AG04450 (cell line): Measurements from ENCODE around the gene TRIM8. TPM values are rescaled to one million over a fixed set of nuclear protein-coding genes. Genes with fewer than 3 reads are reported as not detected.
"Not testable (repeated sequence)": the region's sequence is repeated elsewhere in the genome, so short reads cannot be mapped to it uniquely, and the experiment has no call there.

Source experiments
- CTCF ChIA-PET: fragments of 300-600, 350-600 bp; formaldehyde crosslinking; extraction: SDS; loops from one replicate; lab custom pipeline; 2022; ENCODE audit warnings: antibody characterized with exemption, inconsistent platforms; lab: Charles Lee
- POLR2A ChIA-PET: fragments of 350-600 bp; formaldehyde crosslinking; extraction: SDS; loops from one replicate; lab custom pipeline; 2021; ENCODE audit warnings: antibody characterized with exemption, inconsistent platforms; lab: Yijun Ruan, JAX
- DNase-seq: peaks from one replicate; pipeline ENCODE4 v3.0.0-alpha.2; 2011; ENCODE audit warnings: low read depth, low spot score
- H3K27ac ChIP-seq: one replicate; pipeline ENCODE4 v1.5.1; 2012; ENCODE audit warnings: low read depth, low read length, control low read depth
- H3K27me3 ChIP-seq: one replicate; pipeline ENCODE4 v1.6.0; 2012; ENCODE audit warnings: low read length; ENCODE audit not compliant: control insufficient read depth, insufficient read depth
- H3K4me3 ChIP-seq: 2 replicates; pipeline ENCODE4 v1.5.1; 2011; ENCODE audit warnings: mild to moderate bottlenecking, low read depth, low read length, control low read depth
- H3K9me3 ChIP-seq: 2 replicates; pipeline ENCODE4 v1.5.1; 2012; ENCODE audit warnings: low read length; ENCODE audit not compliant: control insufficient read depth, insufficient read depth
- polyA plus RNA-seq: library from polyadenylated mRNA; depleted of rRNA; stranded (reverse); fragments of >200 nt; gene quantifications from 2 replicates; pipeline ENCODE4 v1.2.3, GENCODE V29; 2011
- TF ChIP-seq, protein P1 (sequence below): IDR thresholded peaks from 2 replicates; pipeline ENCODE4 v1.5.1; 2011; ENCODE audit warnings: low read depth, low read length, control low read depth, inconsistent platforms

TRIM8 gene
- polyA plus RNA-seq, 1 experiment = 66.8 TPM

DNA sequence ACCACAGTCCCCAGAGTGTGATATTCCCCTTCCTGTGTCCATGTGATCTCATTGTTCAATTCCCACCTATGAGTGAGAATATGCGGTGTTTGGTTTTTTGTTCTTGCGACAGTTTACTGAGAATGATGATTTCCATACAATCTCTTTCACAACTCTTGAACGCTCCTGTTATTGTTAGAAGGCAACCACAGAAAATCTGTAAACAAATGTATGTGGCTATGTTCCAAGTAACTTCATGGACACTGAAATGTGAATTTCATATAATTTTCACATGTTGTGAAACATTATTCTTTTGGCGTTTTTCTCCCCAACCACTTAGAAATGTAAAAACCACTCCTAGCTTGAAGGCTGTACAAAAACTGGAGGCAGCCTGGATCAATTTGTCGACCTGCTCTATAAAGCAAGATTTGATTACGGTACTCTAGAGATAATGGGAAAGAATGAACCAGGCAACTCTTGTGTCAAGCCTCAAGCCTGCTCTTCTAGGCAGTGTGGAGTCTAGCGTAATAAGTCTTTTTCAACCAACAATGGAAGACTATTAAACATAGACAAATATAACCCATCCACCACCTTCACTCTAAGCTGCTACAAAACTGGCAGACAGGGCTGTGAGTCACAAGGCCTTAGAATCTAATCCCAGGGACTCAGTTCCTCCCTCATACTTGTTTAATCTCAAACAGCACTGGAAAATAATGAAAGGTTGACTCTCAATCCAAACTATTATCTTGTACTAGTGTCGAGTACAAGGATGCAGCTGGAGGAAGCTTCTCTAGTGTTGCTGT, 47.2 kb downstream of the TRIM8 start:
- Histone ChIP-seq H3K4me3 (no peak overlapping the region), H3K9me3 (no peaks in the 10 kb centered on the region), H3K27ac (no peak overlapping the region), H3K27me3 (no peaks in the 10 kb centered on the region)
- POLR2A ChIA-PET = interaction anchor here (0.6 kb wide), 1 partner anchor 77 kb away, joined by 6 read pairs; no protein-coding TSS in a partner anchor
- TF ChIP-seq, protein P1, sequence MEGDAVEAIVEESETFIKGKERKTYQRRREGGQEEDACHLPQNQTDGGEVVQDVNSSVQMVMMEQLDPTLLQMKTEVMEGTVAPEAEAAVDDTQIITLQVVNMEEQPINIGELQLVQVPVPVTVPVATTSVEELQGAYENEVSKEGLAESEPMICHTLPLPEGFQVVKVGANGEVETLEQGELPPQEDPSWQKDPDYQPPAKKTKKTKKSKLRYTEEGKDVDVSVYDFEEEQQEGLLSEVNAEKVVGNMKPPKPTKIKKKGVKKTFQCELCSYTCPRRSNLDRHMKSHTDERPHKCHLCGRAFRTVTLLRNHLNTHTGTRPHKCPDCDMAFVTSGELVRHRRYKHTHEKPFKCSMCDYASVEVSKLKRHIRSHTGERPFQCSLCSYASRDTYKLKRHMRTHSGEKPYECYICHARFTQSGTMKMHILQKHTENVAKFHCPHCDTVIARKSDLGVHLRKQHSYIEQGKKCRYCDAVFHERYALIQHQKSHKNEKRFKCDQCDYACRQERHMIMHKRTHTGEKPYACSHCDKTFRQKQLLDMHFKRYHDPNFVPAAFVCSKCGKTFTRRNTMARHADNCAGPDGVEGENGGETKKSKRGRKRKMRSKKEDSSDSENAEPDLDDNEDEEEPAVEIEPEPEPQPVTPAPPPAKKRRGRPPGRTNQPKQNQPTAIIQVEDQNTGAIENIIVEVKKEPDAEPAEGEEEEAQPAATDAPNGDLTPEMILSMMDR = no peak
- no peak for DNase-seq
- CTCF ChIA-PET = interaction anchor here (1.0 to 2.9 kb wide), 2 partner anchors 13 to 22 kb away, joined by 3 to 21 read pairs; partner anchors contain the start of genes ARL3 and SFXN2

DNA sequence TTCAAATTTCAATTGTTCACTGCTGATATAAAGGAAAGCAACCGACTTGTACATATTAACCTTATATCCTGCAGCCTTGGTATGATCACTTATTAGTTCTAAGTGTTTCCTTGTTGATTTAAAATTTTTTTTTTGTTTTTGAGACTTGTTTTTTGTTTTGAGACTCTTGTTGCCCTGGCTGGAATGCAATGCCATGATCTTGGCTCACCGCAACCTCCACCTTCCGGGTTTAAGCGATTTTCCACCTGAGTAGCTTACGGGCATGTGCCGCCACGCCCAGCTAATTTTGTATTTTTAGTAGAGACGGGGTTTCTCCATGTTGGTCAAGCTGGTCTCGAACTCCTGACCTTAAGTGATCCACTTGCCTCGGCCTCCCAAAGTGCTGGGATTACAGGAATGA, 51.1 kb downstream of the TRIM8 start:
- H3K27me3 ChIP-seq, POLR2A ChIA-PET, H3K9me3 ChIP-seq, H3K27ac ChIP-seq, H3K4me3 ChIP-seq, CTCF ChIA-PET, DNase-seq: not testable (repeated sequence)

DNA sequence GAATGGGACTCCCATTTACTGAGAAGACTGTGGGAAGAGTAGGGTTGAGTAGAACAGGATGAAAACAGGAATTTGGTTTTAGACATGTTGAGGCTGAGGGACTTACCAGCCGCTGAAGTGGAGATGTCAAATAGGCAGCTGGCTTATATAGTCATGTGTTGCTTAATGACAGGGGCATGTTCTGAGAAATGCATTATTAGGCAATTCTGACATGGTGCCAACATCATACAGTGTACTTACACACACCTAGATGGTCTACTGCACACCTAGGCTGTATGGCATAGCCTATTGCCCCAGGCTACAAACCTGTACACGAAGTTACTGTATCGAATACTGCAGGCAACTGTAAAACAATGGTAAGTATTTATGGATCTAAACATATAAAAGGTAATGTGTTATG, 52.5 kb downstream of the TRIM8 start:
- Histone ChIP-seq H3K4me3 (no peak overlapping the region), H3K9me3 (no peaks in the 10 kb centered on the region), H3K27ac (no peak overlapping the region), H3K27me3 (no peaks in the 10 kb centered on the region)
- POLR2A ChIA-PET = interaction anchor here (0.9 kb wide), 1 partner anchor 17 kb away, joined by 5 read pairs; the partner anchor contains the start of gene ARL3
- no peak for DNase-seq
- CTCF ChIA-PET = interaction anchor here (0.6 to 0.7 kb wide), 2 partner anchors 24 to 133 kb away, joined by 3 to 6 read pairs; no protein-coding TSS in a partner anchor
- TF ChIP-seq, protein P1 = no peak

DNA sequence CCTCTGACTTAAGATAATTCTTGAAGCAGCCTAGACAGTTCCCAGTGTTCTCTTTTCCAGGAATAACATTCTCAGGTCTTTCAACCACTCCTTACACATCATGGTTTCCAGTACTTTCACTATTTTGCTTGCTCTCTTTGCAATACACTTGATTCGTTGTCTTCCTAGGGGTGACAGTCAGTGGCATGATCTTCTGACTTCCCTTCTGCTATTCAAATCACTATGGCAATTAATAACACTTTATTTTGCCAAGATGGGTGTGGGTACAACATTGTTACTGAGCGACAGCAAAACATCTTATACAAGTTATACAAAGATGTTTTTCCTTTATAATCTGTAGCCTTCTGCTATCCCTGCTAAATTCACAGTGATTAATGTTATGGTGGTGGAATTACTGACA, 54.6 kb downstream of the TRIM8 start:
- Histone ChIP-seq H3K4me3 (no peak overlapping the region), H3K27ac (no peak overlapping the region), H3K27me3 (no peaks in the 10 kb centered on the region), H3K9me3 (no peaks in the 10 kb centered on the region)
- TF ChIP-seq, protein P1 = no peak
- ChIA-PET CTCF (interaction anchor here (3.4 kb wide), 1 partner anchor 20 kb away, joined by 14 read pairs; no protein-coding TSS in a partner anchor), POLR2A (no interaction called here)
- DNase-seq = no peak

DNA sequence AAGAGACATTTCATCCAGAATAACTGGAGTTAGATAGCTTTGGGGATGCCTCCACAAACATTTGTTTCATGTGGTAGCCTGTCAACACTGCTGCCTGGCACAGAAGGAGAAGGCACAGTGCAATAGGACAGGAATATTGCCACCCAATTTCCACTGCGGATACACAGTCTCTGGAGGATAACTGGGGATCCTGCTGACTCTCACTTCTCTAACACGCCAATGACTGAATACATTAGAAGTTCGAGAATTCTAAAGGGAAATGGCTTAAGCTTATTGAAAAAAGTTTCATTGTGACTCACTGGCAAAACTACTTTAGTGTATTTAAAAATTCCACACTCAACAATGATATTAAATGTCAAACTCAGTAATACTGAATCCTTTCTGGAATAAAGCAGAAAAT, 57.0 kb downstream of the TRIM8 start:
- no peak overlapping the region for H3K27ac ChIP-seq
- ChIA-PET CTCF (interaction anchor here (1.2 to 3.4 kb wide), 3 partner anchors 9 to 52 kb away, joined by 3 to 14 read pairs (median 8); no protein-coding TSS in a partner anchor), POLR2A (interaction anchor here (1.0 kb wide), 2 partner anchors 9 to 26 kb away, joined by 3 read pairs; no protein-coding TSS in a partner anchor)
- no peak for DNase-seq
- H3K27me3 ChIP-seq = no peaks in the 10 kb centered on the region
- H3K4me3 ChIP-seq = no peak overlapping the region
- TF ChIP-seq, protein P1 = no peak
- no peaks in the 10 kb centered on the region for H3K9me3 ChIP-seq
